Eye (tissue), 1 donor: ENCODE results near the gene KPTN.

Source experiments
- DNase-seq: peaks from one replicate; pipeline ENCODE4 v3.0.0-alpha.2; 2015

Gene KPTN

DNA sequence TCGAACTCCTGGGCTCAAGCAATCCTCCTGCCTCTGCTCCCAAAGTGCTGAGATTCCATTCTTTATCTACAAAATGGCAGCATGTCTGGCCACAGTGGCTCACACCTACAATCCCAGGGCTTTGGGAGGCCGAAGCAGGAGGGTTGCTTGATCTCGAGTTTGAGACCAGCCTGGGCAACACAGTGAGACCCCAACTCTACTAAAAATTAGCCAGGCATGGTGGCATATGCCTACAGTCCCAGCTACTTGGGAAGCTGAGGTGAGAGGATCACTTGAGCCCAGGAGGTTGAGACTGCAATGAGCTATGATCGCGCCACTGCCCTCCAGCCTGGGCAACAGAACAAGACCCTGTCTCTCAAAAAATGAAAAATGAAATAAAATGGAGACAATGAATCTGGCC is 24.7 kb upstream of the KPTN start:
- no peak for DNase-seq

DNA sequence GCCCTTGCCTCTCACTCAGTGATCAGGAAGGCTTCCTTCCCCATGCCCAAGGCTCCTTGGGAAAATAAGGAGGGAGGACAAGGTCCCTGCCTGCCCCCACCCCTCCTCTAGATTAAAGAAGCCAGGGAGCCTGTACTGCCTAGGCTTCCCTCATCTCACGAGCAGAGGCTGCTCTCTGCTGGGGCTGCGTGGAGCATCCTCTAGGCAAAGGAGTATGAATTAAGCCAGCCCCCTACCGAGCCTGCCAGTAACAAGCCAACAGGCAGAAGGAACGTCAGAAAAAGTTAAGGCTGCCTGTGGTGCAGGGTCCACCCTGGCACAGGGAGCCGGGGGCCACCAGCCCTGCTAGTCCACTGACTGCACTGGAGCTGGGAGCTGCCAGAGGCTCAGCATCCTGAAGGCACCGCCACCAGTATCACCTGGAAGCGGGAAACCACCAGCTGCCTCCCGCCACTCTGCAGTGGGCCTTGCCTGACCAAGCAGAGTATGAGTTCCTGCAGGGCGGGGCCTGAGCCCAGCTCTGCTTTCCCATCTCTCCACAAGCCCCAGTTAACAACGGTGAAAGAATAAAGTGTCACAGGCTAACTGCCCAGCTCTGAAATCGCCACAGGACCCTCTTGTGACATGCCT is 24.0 kb upstream of the KPTN start:
- DNase-seq = peak; percentile 54

DNA sequence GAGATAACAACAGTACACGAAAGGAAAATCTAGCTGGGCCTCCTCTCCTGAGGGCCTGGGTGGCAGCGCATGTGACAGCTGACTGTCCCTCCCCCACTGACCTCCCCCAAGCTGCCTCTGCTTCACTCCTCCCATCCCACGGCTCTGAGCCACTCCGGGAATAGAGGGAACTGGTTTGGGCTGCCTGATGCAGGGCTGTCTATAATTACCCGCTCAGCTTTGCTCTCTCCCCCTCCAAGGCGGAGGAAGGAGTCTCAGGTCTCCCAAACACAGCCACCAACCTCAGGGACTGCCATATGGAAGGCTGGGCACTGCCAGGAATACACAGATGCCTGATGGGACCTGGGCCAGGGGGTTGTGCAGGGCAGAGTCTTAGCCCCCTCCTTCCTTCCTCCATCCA is 23.0 kb upstream of the KPTN start:
- peak; percentile 53 for DNase-seq

DNA sequence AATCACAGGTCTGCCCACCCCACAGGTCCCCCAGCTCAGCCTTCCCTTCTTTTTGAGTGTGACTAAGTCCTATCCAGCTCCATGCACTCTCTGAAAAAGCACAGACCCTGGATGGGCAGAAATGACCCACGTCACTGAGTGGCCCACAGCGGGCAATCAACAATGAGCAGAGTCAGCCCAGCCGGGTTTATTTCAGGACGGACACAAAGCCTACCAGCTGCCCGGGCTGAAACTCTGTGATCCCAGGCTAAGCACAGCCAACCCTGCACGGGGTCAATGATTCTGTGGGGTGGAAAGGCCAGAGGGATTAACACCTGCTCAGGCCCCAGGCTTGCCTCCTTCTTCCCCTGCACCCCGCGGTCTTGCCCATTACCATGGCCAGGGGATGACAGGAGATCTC is 22.4 kb upstream of the KPTN start:
- peak; percentile 27 for DNase-seq

DNA sequence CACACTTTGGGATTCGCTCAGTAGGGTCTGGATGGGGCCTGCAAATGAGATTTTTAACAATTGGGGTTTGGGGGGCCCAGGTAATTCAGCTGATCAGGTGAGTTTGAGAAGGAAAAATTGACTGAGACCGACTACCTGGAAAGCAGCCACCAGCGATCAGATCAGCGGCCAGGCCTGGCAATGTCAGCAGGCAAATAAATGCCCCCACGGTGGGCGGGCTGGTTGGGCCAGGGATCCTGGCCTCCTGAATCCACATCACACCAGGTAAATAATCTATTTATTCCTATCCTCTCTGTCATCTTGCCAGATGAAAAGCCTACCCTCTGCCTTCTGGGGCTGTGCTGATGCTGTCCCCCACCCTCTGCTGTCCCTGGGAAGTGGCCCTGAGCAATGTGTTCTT is 21.5 kb upstream of the KPTN start:
- no peak for DNase-seq

DNA sequence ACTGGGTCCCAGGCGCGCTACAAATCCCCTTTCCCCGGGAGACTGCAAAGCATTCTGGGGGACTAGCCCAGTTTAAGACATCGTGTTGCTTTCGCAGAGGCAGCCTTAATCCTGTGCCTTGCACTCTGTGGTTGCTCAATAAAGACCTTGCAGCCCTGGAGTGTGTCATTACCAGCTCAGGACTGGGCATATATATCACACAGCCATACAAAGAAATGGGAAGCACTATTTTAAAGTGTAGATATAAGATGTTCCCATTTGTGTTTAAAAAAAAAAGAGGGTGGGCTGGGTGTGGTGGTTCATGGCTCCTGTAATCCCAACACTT is 19.8 kb upstream of the KPTN start:
- no peak for DNase-seq

DNA sequence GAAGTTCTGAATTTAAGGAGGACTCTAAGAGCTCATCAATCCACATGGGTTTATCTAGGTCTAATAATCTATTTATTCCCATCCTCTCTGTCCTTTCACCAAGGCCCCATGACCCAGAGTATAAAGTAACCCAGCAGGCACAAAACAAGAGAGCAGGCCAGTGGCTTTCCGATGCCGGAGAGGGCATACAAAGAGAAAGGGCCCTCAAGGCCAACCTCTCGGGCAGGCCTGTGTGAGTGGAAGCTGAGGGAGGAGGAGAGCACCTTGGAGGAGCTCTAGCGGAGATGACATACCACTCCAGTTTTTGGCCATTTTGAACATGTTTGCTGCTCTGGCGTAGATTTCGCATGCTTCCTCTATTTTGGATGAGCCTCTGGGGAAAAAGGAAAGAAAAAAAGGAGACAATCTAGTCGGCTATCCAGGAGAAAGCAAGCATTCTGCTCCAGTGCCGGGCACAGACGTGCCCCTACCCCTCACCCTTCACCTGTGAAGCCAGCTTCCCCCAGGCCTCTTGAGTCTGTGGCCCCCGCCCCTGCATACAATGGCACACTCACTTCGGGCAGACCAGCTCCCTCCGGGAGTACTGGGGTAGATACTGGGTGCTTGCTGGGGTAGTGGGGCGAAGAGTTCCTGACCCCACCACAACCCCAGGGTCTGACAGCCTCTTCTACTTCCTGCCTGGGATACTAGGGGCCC is 19.3 kb upstream of the KPTN start:
- DNase-seq = no peak

DNA sequence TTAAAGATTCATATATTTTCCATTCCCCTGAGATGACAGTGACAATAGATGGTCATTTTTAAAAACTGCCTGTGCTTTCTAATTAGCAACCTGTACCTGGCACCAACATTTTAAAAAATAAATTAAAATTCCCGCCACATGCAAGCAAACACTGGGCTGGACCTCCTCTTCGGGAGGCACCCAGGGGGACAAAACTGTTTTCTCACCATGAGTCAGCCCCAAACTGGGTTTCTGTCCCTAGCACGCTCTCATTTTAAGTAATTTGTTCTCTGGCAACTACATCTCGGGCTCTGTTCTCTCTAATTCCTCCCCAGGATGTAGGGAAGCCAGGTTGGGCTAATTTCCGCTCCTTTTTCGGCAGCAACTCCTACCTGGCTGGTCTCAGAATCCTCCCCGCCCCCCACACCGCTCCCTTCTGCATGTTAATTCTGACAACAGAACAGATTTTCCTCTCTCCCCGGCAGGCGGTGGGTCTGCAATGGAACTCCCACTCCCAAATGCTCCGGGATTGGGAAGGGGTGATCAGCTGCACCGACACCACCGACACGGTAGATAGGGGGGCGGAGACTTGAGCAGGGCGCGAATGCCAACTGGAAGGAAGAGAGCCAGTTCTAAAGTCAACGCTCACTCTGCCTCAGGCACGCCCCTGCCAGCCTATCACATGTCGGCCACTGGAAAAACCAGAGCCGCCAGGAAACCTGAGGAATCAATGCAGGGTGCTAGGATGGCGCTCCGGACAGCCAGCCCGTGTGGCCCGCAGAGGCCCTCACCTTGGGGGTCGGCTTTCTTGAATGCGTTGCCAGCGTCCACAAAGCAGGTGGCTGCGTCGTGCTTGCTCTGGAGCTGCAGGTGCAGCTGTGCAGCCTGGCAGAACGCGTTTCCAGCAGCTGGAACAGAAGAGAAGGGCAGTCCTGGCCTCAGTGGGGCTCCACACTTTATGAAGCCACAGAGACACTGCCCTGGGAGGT is 16.1 kb upstream of the KPTN start:
- no peak for DNase-seq

DNA sequence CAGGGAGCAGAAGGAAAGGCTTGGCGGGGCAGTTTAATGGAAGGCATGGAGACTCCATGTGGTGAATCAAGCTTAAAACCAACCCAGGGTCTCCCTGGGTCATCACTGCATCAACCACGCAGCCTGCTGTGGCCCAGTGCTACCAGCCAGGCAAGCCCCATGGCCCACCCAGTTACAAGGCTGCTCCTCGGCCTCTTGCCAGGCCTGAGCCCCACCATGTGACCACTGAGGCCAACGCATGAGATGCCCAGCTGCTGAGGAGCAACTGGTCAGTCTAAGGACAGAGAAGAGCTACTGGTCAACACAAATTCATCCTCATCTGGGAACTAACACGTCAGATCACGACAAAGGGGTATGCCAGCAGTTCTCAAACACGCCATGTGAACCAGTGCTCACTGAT is 15.4 kb upstream of the KPTN start:
- DNase-seq = no peak

DNA sequence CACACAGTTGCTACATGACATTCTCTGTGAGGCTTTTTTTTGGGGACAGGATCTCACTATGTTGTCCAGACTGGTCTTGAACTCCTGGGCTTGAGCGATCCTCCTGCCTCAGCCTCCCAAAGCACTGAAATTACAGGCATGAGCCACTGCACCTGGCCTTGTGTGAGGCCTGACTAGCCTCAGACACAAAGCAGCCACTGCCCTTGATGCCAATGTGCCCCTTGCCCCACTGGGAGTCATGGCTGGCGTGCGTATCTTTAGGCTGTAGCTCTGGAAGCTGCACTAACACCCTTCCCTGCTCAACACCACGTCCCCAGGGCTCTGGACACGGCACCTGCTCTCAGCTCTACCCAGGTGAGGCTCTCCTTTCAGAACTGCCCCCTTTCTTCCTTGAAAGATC is 14.5 kb upstream of the KPTN start:
- DNase-seq = no peak

DNA sequence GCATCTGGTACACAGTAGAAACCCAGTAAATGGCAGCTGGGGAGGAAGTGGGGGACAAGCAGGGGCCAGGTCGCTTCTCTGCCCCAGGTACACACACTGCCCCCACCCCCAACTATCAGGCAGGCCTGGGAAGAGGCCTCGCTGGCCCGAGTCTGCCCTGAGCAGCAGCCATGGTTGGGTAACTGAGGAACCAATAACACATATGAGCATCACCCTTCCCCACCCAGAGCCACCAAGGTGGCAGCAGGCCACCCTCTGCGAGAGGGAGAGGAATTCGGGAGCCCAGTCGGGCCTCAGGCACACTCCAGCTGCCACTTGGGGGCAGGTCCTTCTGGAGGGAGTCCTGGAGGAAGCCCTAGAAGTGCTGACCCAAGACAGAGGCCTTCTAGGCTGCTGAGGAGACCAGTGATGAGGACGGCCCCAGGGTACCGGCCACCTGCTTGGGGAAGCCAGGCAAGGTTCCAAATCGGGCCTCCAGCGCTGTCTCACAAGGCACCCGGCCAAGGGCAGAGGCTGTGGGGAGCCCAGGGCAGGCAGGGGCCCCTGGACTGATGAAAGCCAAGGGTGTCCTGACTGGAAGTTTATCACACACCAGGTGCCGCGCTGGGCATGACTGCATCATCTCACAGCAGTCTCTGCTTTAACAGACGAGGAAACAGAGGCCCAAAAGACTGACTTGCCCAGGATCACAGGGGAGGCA is 14.0 kb upstream of the KPTN start:
- no peak for DNase-seq

DNA sequence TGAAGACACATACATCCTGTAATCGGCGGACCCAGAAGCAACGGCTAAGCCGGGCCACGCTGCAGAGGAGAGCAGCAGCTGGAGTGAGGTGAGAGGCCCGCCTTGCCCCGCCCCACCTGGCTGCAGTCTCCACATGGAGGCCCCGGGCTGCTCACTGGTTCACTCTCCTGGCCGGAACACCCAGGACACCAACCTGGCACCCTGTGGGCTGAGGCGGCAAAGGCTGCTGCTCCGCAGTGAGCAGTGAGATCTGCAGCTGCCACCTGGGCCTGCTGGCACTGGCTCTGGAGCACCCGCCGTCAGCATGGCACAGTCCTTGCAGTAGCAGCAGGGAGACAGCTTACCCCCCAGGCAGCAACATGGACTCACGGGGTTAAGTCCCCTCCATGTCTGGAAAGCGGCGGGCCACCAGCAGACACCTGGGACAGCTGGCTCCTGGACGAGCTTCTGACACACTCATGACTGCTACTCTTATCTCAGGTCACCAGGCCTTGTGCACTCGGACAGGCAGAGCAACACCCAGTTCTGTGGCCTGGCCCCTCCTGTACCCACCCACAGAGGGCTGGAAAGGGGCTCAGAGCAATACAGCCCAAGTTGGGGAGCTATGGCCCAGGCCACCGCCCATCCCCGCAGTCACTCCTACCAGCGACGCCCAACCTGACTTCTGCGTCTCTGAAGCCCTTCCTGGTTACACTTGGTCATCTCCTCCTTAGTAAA is 13.2 kb upstream of the KPTN start:
- no peak for DNase-seq

DNA sequence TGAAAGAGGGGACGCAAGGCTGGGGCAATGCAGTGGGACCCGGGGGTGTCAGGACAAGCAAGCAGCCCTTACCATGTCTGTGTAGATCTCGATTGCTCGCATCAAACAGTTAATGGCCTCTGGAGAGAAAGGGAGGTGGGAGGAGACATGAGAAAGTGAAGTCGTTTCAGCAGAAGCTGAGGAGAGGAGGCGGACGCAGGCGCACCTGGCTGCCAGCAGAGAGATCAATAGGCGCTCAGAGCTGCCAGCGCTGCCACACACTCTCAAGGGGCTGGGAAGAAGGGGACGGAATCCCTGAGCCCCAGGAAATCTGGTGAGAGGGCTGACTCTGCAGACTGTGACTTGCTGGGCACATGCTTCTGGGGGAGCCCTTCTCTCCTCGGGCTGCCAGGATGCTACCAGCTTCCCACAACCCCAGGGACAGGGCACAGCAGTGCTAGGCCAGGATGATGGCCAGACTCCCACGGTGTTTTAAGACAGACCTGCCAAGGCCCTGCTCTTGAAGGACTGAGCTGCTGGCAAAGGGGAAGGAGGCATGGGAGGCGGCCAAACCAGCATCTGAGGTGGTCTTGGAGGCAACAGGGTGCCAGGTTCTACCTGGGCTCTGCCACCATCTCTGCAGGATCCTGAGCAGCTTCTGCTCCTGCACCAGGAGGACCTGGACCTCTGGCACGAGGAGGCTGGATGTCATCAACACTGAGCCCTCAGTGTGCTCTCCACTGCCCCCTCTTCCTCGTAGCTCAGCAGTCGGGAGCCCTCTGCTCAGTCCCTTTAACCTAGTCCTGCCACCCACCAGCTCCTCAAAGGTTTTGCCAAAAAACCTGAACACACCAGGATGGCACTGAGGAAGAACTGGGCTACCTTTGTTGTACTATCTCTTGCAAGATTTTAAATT is 11.7 kb upstream of the KPTN start:
- DNase-seq = peak; percentile 54

DNA sequence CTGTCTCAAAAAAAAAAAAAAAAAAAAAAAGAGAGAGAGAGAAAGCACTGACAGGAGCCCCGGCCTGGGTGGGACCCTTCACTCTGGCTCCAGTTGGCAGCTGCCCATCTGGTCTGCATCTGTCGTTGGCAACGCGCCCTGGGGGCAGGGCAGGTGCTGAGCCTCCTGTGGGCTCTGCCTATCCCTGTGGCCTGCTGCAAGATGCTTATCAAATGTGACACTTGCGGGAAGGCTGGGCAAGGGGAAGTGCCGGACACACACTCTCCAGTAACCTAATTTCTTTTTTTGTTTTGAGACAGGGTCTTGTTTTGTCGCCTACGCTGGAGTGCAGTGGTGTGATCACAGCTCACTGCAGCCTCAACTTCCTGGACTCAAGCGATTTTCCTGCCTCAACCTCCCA is 10.7 kb upstream of the KPTN start:
- DNase-seq = peak; percentile 78

DNA sequence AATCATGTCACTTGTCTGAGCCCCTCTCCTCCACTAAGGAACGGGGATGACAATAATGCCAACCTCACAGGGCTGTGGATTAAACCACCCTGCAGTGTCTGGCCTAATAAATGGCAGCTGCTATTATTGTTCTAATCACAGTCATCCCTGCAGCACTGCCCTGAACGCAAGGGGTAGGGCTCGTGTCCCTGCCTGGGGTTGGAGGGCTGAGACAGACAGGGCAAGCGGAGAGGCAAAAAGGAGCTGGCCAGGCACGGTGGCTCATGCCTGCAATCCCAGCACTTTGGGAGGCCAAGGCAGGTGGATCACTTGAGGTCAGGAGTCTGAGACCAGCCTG is 10.2 kb upstream of the KPTN start:
- DNase-seq = no peak

DNA sequence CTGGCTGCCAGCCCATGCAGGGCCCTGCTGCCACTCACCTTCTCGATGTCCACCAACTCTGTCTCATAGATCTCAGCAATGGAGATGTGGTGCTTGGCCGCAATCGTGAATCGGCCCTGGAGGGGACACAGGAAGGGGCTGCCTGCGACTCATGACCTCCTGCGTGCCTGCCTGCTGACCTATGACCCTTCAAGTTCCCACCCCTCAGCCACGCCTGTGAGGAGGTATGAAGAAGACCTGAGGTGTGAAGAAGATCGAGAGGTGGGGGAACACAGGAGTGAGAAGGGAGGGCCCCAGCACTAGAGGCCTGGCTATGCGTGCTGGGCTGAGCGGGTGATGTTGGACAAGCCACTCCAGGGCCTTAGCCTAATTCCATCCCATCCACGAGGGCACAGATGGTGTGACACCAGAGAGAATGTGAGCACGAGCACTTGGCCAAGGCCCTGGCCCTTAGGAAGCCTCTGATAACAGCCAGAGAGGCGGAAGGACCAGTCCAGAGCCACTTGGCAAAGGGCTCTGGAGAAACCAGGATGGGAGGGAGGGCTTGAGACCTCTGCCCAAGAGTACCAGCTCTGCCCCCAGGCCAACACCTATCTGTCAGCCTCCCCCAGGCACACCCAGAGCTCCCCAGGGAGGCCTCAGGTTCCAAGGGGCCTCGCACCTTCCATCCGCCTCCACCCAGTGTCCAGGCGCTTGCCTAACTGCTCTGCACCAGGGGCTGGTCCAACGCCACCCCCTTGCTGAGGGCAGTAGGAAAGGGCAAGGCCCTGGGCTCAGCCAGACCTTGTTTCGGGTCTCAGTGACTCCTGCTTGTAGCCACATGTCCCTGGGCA is 9.6 kb upstream of the KPTN start:
- no peak for DNase-seq

DNA sequence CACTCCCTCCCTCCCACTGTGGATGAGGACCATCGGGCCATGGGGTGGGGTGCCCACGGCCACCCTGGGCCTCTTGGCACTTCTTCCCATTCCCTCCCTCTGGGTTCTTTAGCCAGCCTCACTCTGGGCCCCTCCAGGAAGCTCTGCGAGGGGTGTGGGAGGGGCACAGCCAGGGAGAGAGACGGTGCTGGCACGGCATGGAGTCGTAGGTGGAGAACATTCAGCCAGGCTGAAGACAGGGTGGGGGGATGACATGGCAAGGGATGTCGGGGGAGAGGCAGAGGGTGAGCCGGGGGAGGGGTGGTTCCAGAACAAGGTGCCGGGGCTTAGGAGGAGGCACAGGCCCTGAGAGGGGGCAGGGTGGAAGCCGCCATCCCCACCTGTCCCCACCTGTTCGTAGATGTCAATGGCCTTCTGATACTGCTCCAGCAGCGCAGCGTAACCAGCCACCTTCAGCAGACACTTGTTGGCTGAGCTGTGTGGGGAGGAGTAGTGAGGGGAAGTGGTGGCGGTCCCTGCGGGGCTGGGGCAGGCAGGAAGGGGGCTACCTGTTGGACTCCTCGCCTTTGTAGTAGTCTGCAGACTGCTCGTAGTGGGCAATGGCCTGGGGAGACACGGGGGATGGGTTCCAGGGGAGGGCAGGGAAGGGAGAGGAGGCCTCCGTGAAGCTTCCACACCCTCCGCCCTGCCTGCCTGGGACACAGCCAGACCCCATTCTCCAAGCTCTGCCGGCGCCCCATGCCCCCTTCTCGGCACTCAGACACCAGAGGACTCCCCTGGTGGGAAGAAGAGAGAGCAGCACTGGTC is 8.8 kb upstream of the KPTN start:
- DNase-seq = no peak

DNA sequence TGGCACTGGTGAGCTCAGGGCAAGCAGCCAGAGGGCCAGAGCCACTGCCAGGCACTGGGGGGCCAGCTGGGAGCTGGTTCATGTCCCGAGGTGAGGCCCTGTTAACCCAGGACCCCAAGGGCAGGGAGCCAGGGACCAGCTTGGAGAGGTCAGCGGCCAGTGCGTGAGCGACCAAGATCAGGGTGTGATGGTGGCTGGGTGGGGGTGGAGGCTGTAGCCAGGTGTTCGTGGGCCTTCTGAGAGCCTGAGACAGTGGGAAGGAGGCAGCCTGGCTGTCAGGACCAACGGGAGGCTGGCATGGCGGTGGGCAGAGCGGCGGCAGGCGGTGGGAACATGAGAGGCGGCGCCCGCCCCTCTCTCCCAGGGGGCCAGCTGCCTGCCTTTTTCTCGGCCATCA is 8.1 kb upstream of the KPTN start:
- no peak for DNase-seq

DNA sequence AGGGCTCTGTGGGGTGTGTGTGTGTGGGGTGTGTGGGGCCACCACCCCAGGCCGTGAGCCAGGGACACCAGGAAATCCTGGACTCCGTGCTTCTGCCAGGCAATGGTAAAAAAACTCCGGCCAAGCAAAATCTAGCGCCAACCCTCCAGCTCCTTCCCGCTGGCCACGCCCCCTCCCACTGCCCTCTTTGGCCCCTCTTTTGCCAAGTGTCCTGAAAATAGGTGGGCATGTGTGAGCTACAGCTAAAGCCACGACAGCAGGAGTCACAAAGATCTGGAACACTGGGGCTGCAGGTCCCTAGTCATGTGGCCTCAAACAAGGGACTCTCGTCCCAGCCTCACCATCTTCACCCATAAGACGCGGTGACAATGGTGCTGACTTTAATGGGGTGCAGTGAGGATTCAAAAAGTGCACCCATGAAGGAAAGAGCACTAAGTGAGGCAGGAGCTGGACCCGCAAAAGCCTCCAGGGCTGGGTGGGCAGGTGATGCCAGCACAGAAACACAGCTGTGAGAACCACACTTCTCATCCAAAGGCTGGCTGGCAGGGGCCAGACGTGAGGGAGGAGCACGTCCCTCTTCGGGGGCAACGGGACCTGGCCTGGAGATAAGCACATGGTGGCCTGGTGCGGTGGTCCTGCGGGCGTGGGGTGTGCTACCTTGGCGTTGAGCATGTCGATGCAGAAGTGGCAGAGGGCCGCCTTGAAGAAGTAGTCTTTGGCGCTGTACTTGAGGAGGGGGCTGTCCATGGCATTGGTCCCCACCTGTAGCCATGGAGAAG is 7.5 kb upstream of the KPTN start:
- DNase-seq = no peak
